ENCODE measurements around the gene ARID5A.

DNA sequence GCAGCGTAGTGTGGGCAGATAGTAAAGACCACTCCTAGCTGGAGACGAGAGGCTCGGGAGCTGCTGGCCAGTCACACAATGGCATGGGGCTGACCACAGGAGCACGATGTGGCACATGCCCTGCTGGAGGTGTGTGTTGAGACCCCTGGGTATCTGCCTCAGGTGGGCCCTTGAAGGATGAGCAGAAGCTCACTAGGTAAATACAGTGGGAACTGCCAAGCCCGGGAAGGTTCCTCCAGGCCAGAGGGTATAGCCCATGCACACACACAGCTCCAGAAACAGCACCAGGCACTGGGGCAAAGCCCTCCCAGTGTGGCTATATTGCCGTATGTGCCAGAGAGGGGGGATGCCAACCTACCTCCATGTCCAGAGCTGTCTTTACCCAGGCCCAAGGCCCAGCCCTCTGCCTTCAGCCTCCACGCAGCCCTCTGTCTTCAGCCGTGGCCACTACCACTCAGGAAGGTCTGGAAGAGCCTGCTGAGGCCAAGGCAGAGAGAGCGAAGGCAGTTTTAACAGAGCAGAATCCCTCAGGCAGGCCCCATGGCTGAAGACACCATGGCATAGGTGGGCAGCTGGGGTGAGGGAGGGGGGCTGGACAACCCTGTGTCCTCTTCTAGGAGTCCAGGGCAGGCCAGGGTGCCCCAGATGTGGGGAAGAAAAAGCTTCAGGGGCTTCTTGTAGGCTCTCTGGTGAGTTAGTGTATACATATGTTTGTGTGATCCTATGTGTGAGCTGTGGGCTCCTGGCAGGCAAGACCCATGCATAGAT is 7.0 kb upstream of the ARID5A start:
- TF ChIP-seq, protein P1, sequence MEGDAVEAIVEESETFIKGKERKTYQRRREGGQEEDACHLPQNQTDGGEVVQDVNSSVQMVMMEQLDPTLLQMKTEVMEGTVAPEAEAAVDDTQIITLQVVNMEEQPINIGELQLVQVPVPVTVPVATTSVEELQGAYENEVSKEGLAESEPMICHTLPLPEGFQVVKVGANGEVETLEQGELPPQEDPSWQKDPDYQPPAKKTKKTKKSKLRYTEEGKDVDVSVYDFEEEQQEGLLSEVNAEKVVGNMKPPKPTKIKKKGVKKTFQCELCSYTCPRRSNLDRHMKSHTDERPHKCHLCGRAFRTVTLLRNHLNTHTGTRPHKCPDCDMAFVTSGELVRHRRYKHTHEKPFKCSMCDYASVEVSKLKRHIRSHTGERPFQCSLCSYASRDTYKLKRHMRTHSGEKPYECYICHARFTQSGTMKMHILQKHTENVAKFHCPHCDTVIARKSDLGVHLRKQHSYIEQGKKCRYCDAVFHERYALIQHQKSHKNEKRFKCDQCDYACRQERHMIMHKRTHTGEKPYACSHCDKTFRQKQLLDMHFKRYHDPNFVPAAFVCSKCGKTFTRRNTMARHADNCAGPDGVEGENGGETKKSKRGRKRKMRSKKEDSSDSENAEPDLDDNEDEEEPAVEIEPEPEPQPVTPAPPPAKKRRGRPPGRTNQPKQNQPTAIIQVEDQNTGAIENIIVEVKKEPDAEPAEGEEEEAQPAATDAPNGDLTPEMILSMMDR (IDR thresholded peaks at IDR 0.05) = no peak
- TF ChIP-seq JUN (CRISPR knock-in tag; IDR thresholded peaks at IDR 0.05) = no peak
- no peak for TF ChIP-seq MXD4 (CRISPR knock-in tag; IDR thresholded peaks at IDR 0.05; ENCODE audit: borderline replicate concordance)
- TF ChIP-seq, protein P2, sequence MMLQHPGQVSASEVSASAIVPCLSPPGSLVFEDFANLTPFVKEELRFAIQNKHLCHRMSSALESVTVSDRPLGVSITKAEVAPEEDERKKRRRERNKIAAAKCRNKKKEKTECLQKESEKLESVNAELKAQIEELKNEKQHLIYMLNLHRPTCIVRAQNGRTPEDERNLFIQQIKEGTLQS (CRISPR knock-in tag; conservative IDR thresholded peaks at IDR 0.05) = no peak
- TF ChIP-seq, protein P3, sequence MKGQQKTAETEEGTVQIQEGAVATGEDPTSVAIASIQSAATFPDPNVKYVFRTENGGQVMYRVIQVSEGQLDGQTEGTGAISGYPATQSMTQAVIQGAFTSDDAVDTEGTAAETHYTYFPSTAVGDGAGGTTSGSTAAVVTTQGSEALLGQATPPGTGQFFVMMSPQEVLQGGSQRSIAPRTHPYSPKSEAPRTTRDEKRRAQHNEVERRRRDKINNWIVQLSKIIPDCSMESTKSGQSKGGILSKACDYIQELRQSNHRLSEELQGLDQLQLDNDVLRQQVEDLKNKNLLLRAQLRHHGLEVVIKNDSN (CRISPR knock-in tag; IDR thresholded peaks at IDR 0.05) = no peak
- TF ChIP-seq, protein P4, sequence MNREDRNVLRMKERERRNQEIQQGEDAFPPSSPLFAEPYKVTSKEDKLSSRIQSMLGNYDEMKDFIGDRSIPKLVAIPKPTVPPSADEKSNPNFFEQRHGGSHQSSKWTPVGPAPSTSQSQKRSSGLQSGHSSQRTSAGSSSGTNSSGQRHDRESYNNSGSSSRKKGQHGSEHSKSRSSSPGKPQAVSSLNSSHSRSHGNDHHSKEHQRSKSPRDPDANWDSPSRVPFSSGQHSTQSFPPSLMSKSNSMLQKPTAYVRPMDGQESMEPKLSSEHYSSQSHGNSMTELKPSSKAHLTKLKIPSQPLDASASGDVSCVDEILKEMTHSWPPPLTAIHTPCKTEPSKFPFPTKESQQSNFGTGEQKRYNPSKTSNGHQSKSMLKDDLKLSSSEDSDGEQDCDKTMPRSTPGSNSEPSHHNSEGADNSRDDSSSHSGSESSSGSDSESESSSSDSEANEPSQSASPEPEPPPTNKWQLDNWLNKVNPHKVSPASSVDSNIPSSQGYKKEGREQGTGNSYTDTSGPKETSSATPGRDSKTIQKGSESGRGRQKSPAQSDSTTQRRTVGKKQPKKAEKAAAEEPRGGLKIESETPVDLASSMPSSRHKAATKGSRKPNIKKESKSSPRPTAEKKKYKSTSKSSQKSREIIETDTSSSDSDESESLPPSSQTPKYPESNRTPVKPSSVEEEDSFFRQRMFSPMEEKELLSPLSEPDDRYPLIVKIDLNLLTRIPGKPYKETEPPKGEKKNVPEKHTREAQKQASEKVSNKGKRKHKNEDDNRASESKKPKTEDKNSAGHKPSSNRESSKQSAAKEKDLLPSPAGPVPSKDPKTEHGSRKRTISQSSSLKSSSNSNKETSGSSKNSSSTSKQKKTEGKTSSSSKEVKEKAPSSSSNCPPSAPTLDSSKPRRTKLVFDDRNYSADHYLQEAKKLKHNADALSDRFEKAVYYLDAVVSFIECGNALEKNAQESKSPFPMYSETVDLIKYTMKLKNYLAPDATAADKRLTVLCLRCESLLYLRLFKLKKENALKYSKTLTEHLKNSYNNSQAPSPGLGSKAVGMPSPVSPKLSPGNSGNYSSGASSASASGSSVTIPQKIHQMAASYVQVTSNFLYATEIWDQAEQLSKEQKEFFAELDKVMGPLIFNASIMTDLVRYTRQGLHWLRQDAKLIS (CRISPR knock-in tag; IDR thresholded peaks at IDR 0.05; ENCODE audit: borderline replicate concordance) = no peak
- TF ChIP-seq, protein P5, sequence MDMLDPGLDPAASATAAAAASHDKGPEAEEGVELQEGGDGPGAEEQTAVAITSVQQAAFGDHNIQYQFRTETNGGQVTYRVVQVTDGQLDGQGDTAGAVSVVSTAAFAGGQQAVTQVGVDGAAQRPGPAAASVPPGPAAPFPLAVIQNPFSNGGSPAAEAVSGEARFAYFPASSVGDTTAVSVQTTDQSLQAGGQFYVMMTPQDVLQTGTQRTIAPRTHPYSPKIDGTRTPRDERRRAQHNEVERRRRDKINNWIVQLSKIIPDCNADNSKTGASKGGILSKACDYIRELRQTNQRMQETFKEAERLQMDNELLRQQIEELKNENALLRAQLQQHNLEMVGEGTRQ (CRISPR knock-in tag; IDR thresholded peaks at IDR 0.05) = no peak
- TF ChIP-seq CREB1 (CRISPR knock-in tag; IDR thresholded peaks at IDR 0.05) = no peak
- TF ChIP-seq ETV6 (CRISPR knock-in tag; IDR thresholded peaks at IDR 0.05) = no peak
- no peak for TF ChIP-seq GTF2I (CRISPR knock-in tag; conservative IDR thresholded peaks at IDR 0.05)
- no peak for TF ChIP-seq ZNF138 (CRISPR knock-in tag; conservative IDR thresholded peaks at IDR 0.05)
- TF ChIP-seq GABPB1 (CRISPR knock-in tag; IDR thresholded peaks at IDR 0.05) = no peak
